ENCODE results near the gene PRKD2.

The PRKD2 gene

GRCh38 chr19:46745030-46745429, 28.1 kb upstream of the PRKD2 start:
- no peak for DNase-seq (ENCODE audit: low read depth, low spot score)

DNA sequence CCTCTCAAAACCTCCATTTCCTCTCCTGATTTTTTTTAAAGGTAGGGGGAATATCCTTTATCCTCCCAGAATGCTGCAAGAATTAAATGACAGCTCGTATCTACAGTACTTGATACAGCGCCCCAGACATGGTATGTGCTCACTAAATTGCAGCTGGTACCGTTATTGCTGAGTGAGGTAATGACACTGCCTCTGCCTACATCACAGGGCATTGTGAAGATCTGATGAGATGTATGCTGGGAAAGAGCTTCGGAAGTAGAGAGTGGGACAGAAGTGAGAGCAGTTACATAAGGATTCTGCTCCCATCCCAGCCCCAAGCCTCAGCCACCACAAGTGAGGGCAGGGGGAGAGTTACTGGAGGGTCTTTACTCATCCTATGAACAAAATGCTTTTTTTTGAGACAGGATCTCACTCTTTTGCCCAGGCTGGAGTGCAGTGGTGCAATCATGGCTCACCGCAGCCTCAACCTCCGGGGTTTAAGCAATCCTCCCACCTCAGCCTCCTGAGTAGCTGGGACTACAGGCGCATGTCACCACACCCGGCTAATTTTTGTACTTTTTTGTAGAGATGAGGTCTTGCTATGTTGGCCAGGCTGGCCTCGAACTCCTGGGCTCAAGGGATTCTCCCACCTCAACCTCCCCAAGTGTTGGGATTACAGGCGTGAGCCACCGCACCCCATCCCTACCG, 27.2 kb upstream of the PRKD2 start:
- no peak overlapping the region for H3K9ac ChIP-seq (ENCODE audit: insufficient read length)
- H3K9me3 ChIP-seq (ENCODE audit: low read depth, low read length): no peaks in the 10 kb centered on the region
- H3K36me3 ChIP-seq (ENCODE audit: insufficient read depth, low read length): peaks cover 13% of the 10 kb centered on the region
- TF ChIP-seq EZH2 (IDR thresholded peaks at IDR 0.05): no peak
- no peak for TF ChIP-seq POLR2AphosphoS5 (IDR thresholded peaks at IDR 0.05; ENCODE audit: borderline replicate concordance, low read depth, low read length)
- TF ChIP-seq FOXP2 (optimal IDR thresholded peaks at IDR 0.05; ENCODE audit: control extremely low read depth, extremely low read length, insufficient read depth): no peak
- no peak overlapping the region for H3K27ac ChIP-seq
- no peak for DNase-seq (ENCODE audit: low read depth, low spot score)
- peak overlapping the region; percentile 82 for H3K4me3 ChIP-seq

More at GRCh38 chr19:46745030-46745429, 28.1 kb upstream of the PRKD2 start:
- peak overlapping the region; percentile 93 for H3K9ac ChIP-seq (ENCODE audit: insufficient read length)
- H3K36me3 ChIP-seq (ENCODE audit: insufficient read depth, low read length): peaks cover 9% of the 10 kb centered on the region
- peak overlapping the region; percentile 82 for H3K4me3 ChIP-seq
- TF ChIP-seq FOXP2 (optimal IDR thresholded peaks at IDR 0.05; ENCODE audit: control extremely low read depth, extremely low read length, insufficient read depth) (no peak), EZH2 (IDR thresholded peaks at IDR 0.05) (no peak)
- H3K27ac ChIP-seq: no peak overlapping the region
- H3K9me3 ChIP-seq (ENCODE audit: low read depth, low read length): no peaks in the 10 kb centered on the region

- H3K4me3 ChIP-seq: no peak overlapping the region
- H3K9me3 ChIP-seq (ENCODE audit: low read depth, low read length): no peaks in the 10 kb centered on the region
- peaks cover 22% of the 10 kb centered on the region for H3K36me3 ChIP-seq (ENCODE audit: insufficient read depth, low read length)
- TF ChIP-seq FOXP2 (optimal IDR thresholded peaks at IDR 0.05; ENCODE audit: control extremely low read depth, extremely low read length, insufficient read depth): no peak
- no peak for TF ChIP-seq POLR2AphosphoS5 (IDR thresholded peaks at IDR 0.05; ENCODE audit: borderline replicate concordance, low read depth, low read length)
- TF ChIP-seq EZH2 (IDR thresholded peaks at IDR 0.05): no peak
- no peak overlapping the region for H3K27ac ChIP-seq
- no peak for DNase-seq (ENCODE audit: low read depth, low spot score)
- no peak overlapping the region for H3K9ac ChIP-seq (ENCODE audit: insufficient read length)
Observed at GRCh38 chr19:46742926-46743480, 26.1 kb upstream of the PRKD2 start.

GRCh38 chr19:46741447-46741846, 24.5 kb upstream of the PRKD2 start:
- no peak overlapping the region for H3K9ac ChIP-seq (ENCODE audit: insufficient read length)
- H3K4me3 ChIP-seq: no peak overlapping the region
- peaks cover 36% of the 10 kb centered on the region for H3K36me3 ChIP-seq (ENCODE audit: insufficient read depth, low read length)
- H3K27ac ChIP-seq: no peak overlapping the region
- TF ChIP-seq EZH2 (IDR thresholded peaks at IDR 0.05): no peak
- TF ChIP-seq FOXP2 (optimal IDR thresholded peaks at IDR 0.05; ENCODE audit: control extremely low read depth, extremely low read length, insufficient read depth): no peak
- no peak for TF ChIP-seq POLR2AphosphoS5 (IDR thresholded peaks at IDR 0.05; ENCODE audit: borderline replicate concordance, low read depth, low read length)
- DNase-seq (ENCODE audit: low read depth, low spot score): no peak
- no peaks in the 10 kb centered on the region for H3K9me3 ChIP-seq (ENCODE audit: low read depth, low read length)

DNA sequence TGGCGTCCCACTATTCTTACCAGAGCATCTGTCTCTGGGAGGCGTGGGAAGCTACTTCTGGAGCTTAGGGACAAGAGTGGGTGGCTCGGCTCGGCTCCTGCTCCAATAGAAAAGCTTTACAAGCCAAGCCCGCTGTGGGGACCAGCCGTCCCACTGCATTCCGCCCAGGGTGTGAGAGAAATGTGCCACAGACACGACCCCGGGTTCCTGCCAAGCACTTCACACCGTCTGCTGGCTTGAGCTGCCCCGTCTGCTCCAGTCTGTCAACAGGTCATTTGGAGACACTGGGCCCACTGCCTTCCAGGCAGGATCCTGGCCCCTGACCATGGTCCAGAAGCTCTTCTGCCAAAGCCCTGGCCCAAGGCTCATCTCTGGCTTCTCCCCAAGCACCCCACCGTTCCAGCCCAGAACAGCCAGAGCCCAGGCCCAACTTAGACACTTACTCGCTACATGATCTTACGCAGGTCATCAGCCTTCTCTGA, 22.4 kb upstream of the PRKD2 start:
- Histone ChIP-seq H3K4me3 (no peak overlapping the region), H3K36me3 (ENCODE audit: insufficient read depth, low read length) (peaks cover 38% of the 10 kb centered on the region), H3K9me3 (ENCODE audit: low read depth, low read length) (no peaks in the 10 kb centered on the region), H3K27ac (no peak overlapping the region), H3K9ac (ENCODE audit: insufficient read length) (no peak overlapping the region)
- TF ChIP-seq EZH2 (IDR thresholded peaks at IDR 0.05) (no peak), POLR2AphosphoS5 (IDR thresholded peaks at IDR 0.05; ENCODE audit: borderline replicate concordance, low read depth, low read length) (no peak), FOXP2 (optimal IDR thresholded peaks at IDR 0.05; ENCODE audit: control extremely low read depth, extremely low read length, insufficient read depth) (no peak)
- DNase-seq (ENCODE audit: low read depth, low spot score): no peak

GRCh38 chr19:46737761-46738171, 20.9 kb upstream of the PRKD2 start:
- TF ChIP-seq FOXP2 (optimal IDR thresholded peaks at IDR 0.05; ENCODE audit: control extremely low read depth, extremely low read length, insufficient read depth): no peak
- TF ChIP-seq POLR2AphosphoS5 (IDR thresholded peaks at IDR 0.05; ENCODE audit: borderline replicate concordance, low read depth, low read length): no peak
- no peak for TF ChIP-seq EZH2 (IDR thresholded peaks at IDR 0.05)
- no peak overlapping the region for H3K9ac ChIP-seq (ENCODE audit: insufficient read length)
- H3K36me3 ChIP-seq (ENCODE audit: insufficient read depth, low read length): peaks cover 50% of the 10 kb centered on the region
- DNase-seq (ENCODE audit: low read depth, low spot score): no peak
- no peak overlapping the region for H3K27ac ChIP-seq
- H3K4me3 ChIP-seq: no peak overlapping the region
- no peaks in the 10 kb centered on the region for H3K9me3 ChIP-seq (ENCODE audit: low read depth, low read length)

GRCh38 chr19:46737298-46737654, 20.4 kb upstream of the PRKD2 start:
- TF ChIP-seq EZH2 (IDR thresholded peaks at IDR 0.05): no peak
- no peak for TF ChIP-seq FOXP2 (optimal IDR thresholded peaks at IDR 0.05; ENCODE audit: control extremely low read depth, extremely low read length, insufficient read depth)
- TF ChIP-seq POLR2AphosphoS5 (IDR thresholded peaks at IDR 0.05; ENCODE audit: borderline replicate concordance, low read depth, low read length): no peak
- no peak for DNase-seq (ENCODE audit: low read depth, low spot score)
- Histone ChIP-seq H3K9ac (ENCODE audit: insufficient read length) (no peak overlapping the region), H3K4me3 (no peak overlapping the region), H3K9me3 (ENCODE audit: low read depth, low read length) (no peaks in the 10 kb centered on the region), H3K27ac (no peak overlapping the region), H3K36me3 (ENCODE audit: insufficient read depth, low read length) (peaks cover 53% of the 10 kb centered on the region)

GRCh38 chr19:46736531-46737297, 19.8 kb upstream of the PRKD2 start:
- peaks cover 53% of the 10 kb centered on the region for H3K36me3 ChIP-seq (ENCODE audit: insufficient read depth, low read length)
- no peaks in the 10 kb centered on the region for H3K9me3 ChIP-seq (ENCODE audit: low read depth, low read length)
- DNase-seq (ENCODE audit: low read depth, low spot score): no peak
- H3K9ac ChIP-seq (ENCODE audit: insufficient read length): no peak overlapping the region
- TF ChIP-seq POLR2AphosphoS5 (IDR thresholded peaks at IDR 0.05; ENCODE audit: borderline replicate concordance, low read depth, low read length) (no peak), FOXP2 (optimal IDR thresholded peaks at IDR 0.05; ENCODE audit: control extremely low read depth, extremely low read length, insufficient read depth) (no peak), EZH2 (IDR thresholded peaks at IDR 0.05) (no peak)
- no peak overlapping the region for H3K4me3 ChIP-seq
- no peak overlapping the region for H3K27ac ChIP-seq
